ENCODE measurements around the gene ADSS1.

DNA sequence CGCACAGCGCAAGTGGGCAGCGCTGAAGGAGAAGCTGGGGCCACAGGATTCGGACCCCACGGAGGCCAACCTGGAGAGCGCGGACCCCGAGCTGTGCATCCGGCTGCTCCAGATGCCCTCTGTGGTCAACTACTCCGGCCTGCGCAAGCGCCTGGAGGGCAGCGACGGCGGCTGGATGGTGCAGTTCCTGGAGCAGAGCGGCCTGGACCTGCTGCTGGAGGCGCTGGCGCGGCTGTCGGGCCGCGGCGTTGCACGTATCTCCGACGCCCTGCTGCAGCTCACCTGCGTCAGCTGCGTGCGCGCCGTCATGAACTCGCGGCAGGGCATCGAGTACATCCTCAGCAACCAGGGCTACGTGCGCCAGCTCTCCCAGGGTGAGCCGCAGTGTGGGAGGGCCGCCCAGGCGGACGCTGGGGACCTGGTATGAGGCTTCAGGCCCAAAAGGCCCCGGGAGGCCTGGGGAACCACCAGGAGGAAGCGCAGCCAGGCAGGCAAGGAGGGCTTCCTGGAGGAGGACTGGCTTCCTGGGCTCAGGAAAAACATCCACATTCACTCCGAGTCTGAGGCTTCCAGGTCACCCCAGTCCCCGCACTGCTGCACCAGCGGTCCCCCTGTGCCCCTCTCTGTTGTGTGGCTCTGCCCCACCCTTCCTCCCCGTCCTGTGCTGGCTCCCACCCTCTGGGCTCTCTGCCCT is 22.5 kb upstream of the ADSS1 start:
- TF ChIP-seq CTCF (IDR thresholded peaks at IDR 0.05) (no peak), POLR2AphosphoS5 (IDR thresholded peaks at IDR 0.05; ENCODE audit: insufficient read depth in 1 of 2, low read depth in 1 of 2) (no peak), POLR2A (IDR thresholded peaks at IDR 0.05) (no peak)

All from vagina (tissue), 2 donors.